ENCODE results near the gene MRPL10. TPM values are rescaled to one million over a fixed set of nuclear protein-coding genes. Genes with fewer than 3 reads are reported as not detected.

Gene MRPL10
- total and polyA plus RNA-seq, 4 donors: 18.4 to 38.3 (median 30.3) TPM

GRCh38 chr17:47846716-47847340 lies 15.5 kb upstream of the MRPL10 start:
- no peak overlapping the region for H3K9ac ChIP-seq (ENCODE audit: insufficient read depth in 1 of 2, low read length in 2 of 2)
- no peaks in the 10 kb centered on the region for H3K9me3 ChIP-seq (ENCODE audit: control insufficient read depth in 4 of 4, insufficient read depth in 3 of 4, low read length in 3 of 4)
- DNase-seq (peak; percentile 45 to 79 (median 63)), ATAC-seq (ENCODE audit: insufficient read depth, low FRiP score) (no peak)
- TF ChIP-seq CTCF (IDR thresholded peaks at IDR 0.05; ENCODE audit: control extremely low read depth, extremely low read depth): no peak
- H3K36me3 ChIP-seq (ENCODE audit: control insufficient read depth in 4 of 4, insufficient read depth in 4 of 4, low read length in 4 of 4): no peaks in the 10 kb centered on the region
- H3K27me3 ChIP-seq (ENCODE audit: control insufficient read depth in 3 of 3, insufficient read depth in 3 of 3, low read length in 2 of 3): peaks cover 2 to 39% (median 30%) of the 10 kb centered on the region in 3 donors
- WGBS, 2 donors: 19 to 34% methylated on average over 31 of the region's 31 CpGs
- H3K27ac ChIP-seq (ENCODE audit: low read depth in 1 of 2, low read length in 1 of 2): no peak overlapping the region
- H3K4me3 ChIP-seq: no peak overlapping the region
- H3K4me1 ChIP-seq (ENCODE audit: control insufficient read depth in 5 of 5, insufficient read depth in 5 of 5, low read length in 5 of 5): peaks cover 6 to 65% (median 20%) of the 10 kb centered on the region in 5 donors

- H3K9ac ChIP-seq (ENCODE audit: insufficient read depth in 1 of 2, low read length in 2 of 2): no peak overlapping the region
- no peak overlapping the region for H3K4me3 ChIP-seq
- no peak overlapping the region for H3K27ac ChIP-seq (ENCODE audit: low read depth in 1 of 2, low read length in 1 of 2)
- H3K4me1 ChIP-seq (ENCODE audit: control insufficient read depth in 5 of 5, insufficient read depth in 5 of 5, low read length in 5 of 5): peaks cover 0 to 69% (median 20%) of the 10 kb centered on the region in 5 donors
- ATAC-seq (ENCODE audit: insufficient read depth, low FRiP score) (no peak), DNase-seq (peak in 2 of 3 donors; percentile 53 to 72)
- H3K36me3 ChIP-seq (ENCODE audit: control insufficient read depth in 4 of 4, insufficient read depth in 4 of 4, low read length in 4 of 4): no peaks in the 10 kb centered on the region
- no peak for TF ChIP-seq CTCF (IDR thresholded peaks at IDR 0.05; ENCODE audit: control extremely low read depth, extremely low read depth)
- H3K27me3 ChIP-seq (ENCODE audit: control insufficient read depth in 3 of 3, insufficient read depth in 3 of 3, low read length in 2 of 3): peaks cover 2 to 33% (median 28%) of the 10 kb centered on the region in 3 donors
- WGBS, 2 donors: 78 to 82% methylated on average over 3 of the region's 3 CpGs
- no peaks in the 10 kb centered on the region for H3K9me3 ChIP-seq (ENCODE audit: control insufficient read depth in 4 of 4, insufficient read depth in 3 of 4, low read length in 3 of 4)
Measured at GRCh38 chr17:47845716-47846075, 14.4 kb upstream of the MRPL10 start.

GRCh38 chr17:47844814-47845715 lies 13.7 kb upstream of the MRPL10 start:
- Histone ChIP-seq H3K9me3 (ENCODE audit: control insufficient read depth in 4 of 4, insufficient read depth in 3 of 4, low read length in 3 of 4) (no peaks in the 10 kb centered on the region), H3K27ac (ENCODE audit: low read depth in 1 of 2, low read length in 1 of 2) (no peak overlapping the region), H3K4me1 (ENCODE audit: control insufficient read depth in 5 of 5, insufficient read depth in 5 of 5, low read length in 5 of 5) (peaks cover 0 to 72% (median 22%) of the 10 kb centered on the region in 5 donors), H3K27me3 (ENCODE audit: control insufficient read depth in 3 of 3, insufficient read depth in 3 of 3, low read length in 2 of 3) (peaks cover 2 to 30% (median 24%) of the 10 kb centered on the region in 3 donors), H3K36me3 (ENCODE audit: control insufficient read depth in 4 of 4, insufficient read depth in 4 of 4, low read length in 4 of 4) (no peaks in the 10 kb centered on the region), H3K9ac (ENCODE audit: insufficient read depth in 1 of 2, low read length in 2 of 2) (no peak overlapping the region), H3K4me3 (no peak overlapping the region)
- DNase-seq: peak; percentile 81 to 90 (median 88)
- no peak for ATAC-seq (ENCODE audit: insufficient read depth, low FRiP score)
- WGBS, 2 donors: 61% methylated on average over 4 of the region's 4 CpGs
- TF ChIP-seq CTCF (IDR thresholded peaks at IDR 0.05; ENCODE audit: control extremely low read depth, extremely low read depth): no peak
